Measurements from ENCODE around the gene MINDY2.

The MINDY2 gene, protein sequence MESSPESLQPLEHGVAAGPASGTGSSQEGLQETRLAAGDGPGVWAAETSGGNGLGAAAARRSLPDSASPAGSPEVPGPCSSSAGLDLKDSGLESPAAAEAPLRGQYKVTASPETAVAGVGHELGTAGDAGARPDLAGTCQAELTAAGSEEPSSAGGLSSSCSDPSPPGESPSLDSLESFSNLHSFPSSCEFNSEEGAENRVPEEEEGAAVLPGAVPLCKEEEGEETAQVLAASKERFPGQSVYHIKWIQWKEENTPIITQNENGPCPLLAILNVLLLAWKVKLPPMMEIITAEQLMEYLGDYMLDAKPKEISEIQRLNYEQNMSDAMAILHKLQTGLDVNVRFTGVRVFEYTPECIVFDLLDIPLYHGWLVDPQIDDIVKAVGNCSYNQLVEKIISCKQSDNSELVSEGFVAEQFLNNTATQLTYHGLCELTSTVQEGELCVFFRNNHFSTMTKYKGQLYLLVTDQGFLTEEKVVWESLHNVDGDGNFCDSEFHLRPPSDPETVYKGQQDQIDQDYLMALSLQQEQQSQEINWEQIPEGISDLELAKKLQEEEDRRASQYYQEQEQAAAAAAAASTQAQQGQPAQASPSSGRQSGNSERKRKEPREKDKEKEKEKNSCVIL

DNA sequence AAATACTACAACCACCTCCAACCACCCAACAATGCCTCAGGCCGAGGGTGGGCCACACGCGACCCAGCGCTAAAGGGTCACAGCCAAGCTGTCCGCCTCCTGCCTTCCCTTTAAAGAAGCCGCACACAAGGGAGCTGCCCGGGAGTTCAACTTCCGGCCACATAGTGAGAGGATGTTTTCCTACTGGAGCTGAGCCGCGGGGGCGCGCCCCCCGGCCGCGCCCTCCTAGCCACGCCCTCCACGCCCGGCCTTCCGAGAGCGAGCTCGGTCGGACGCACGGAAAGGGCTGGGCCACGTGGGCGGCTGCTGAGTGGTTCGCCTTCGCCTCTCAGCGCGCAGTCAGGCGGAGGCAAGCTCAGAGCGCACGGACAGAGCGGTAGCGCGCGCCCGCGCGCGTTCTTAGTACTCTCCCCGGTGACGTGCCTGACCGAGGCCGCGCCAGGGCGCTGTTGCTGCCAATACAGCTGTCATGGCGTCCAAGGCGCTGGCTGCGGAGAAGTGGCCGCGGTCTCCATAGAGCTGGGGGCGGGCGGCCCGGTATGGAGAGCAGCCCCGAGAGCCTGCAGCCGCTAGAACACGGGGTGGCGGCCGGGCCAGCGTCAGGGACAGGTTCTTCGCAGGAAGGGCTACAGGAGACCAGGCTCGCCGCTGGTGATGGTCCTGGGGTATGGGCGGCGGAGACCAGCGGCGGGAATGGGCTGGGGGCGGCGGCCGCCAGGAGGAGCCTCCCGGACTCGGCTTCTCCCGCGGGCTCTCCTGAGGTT lies at the start of gene MINDY2:
Gene MINDY2, plus strand, starts transcription at position 446 of the 764 bp plus-strand sequence. Its CDS starts 94 bp downstream, at position 540.
- peak; percentile 99 for DNase-seq (ENCODE audit: low read depth)

DNA sequence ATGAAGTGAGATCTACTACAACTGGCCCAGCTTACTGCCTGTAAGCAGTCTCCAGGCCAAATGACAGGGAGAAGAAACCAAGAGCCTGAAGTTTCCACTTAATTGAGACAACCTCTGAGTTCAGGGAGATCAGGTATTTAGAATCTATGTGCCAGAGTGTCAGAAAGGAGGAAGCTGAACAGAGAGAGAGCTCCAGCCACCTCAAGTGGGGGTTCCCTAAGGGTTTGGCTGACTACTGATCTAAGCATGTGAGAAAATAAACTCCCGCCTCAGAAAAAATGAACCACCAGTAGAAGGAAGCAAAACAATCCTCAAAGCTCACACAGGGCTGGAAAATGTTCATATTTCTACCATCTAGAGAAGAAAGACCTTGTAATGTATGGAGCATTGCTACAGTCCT lies 46.6 kb upstream of the MINDY2 start:
- DNase-seq (ENCODE audit: low read depth), result peak; percentile 45

DNA sequence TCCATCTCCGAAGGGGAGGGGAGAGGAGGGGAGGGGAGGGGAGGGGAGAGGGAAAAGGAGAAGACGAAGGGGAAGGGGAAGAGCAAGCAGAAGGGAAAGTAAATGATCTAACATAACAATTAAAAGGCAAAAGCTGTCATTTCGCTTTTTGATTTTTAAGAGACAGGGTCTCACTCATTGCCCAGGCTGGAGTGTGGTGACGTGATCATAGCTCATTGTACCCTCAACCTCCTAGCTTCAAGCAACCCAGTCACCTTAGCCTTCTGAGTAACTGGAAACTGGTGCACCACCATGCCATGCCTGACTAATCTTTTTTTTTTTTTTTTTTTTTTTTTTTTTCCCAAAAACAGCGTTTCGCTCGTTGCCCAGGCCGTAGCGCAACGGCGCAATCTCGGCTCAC lies 44.2 kb upstream of the MINDY2 start:
- no peak for DNase-seq (ENCODE audit: low read depth)

GRCh38 chr15:58731756-58732535 lies 39.2 kb upstream of the MINDY2 start:
- DNase-seq (ENCODE audit: low read depth), result peak; percentile 89

DNA sequence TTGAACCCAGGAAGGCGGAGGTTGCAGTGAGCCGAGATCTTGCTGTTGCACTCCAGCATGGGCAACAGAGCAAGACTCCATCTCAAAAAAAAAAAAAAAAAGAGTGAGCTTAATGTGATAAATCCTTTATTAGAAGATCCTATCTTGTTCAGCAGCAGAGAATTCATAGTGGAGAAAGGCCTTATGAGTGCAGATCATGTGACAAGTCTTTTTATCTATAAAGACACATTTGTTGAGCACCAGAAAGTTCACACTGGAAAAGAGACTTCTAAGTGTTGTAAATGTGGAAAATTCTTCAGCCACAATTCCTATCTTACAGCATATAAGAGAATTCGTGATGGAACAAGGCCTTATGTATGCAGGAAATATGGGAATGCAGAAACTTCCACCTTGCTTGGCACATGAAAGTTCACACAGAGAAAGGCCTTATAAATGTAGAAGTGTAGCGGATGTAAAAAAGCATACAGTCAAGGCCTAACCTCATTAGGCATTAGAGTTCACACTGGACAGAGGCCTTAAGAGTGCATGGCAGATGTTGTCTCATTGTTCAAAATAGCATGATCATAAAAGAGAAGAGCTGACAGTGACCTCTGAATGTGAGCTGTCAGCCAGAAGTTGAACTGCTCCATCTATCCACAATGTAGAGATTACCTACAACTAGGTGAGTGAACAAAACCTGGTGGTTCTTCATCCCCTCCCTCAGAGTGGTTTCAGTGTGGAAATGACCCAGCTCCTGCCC lies 38.3 kb upstream of the MINDY2 start:
- no peak for DNase-seq (ENCODE audit: low read depth)

DNA sequence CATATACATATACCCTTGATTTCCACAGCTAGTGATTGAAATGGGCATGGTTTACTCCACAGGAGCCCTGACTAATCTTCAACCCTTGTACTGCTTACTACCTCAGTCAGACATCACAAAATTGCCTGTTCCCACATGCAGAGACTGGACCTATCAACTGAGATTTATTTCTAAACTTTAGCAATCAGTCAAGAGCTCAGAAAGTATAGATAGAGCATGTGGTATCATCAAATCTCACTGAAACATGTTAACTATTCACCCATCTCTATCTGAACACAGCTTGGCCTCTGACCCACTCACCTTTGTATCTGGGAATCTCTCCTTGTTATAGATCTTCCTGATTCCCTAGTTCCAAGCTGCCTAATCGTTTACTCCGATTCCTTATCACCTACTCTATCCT lies 36.2 kb upstream of the MINDY2 start:
- DNase-seq (ENCODE audit: low read depth), result peak; percentile 50

- no peak for DNase-seq (ENCODE audit: low read depth)
These were observed 35.0 kb upstream of the MINDY2 start for GRCh38 chr15:58736018-58736643.

- no peak for DNase-seq (ENCODE audit: low read depth)
These were observed 33.8 kb upstream of the MINDY2 start for GRCh38 chr15:58737298-58737697.

GRCh38 chr15:58738046-58738707 lies 32.9 kb upstream of the MINDY2 start:
- DNase-seq (ENCODE audit: low read depth), result peak; percentile 79

GRCh38 chr15:58740436-58740835 lies 30.7 kb upstream of the MINDY2 start:
- DNase-seq (ENCODE audit: low read depth), result no peak

DNA sequence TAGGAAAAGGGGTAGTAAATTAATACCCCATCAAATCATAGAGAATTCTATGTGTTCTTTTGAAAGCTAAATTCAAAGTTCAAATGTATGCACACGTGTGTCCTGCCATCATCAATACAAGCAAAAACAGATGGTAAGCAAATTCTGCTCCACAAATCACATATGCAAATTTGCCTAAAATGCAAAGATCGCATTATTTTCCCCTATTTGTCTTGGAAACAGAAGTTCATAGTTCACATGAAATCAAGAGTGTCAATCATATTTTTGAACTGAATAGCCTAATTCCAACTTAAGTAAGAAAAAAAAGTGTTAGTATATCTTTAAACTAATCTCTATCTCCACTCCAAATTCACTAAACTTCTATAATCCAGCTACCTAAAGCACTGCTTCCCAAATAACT lies 30.1 kb upstream of the MINDY2 start:
- DNase-seq (ENCODE audit: low read depth), result no peak

DNA sequence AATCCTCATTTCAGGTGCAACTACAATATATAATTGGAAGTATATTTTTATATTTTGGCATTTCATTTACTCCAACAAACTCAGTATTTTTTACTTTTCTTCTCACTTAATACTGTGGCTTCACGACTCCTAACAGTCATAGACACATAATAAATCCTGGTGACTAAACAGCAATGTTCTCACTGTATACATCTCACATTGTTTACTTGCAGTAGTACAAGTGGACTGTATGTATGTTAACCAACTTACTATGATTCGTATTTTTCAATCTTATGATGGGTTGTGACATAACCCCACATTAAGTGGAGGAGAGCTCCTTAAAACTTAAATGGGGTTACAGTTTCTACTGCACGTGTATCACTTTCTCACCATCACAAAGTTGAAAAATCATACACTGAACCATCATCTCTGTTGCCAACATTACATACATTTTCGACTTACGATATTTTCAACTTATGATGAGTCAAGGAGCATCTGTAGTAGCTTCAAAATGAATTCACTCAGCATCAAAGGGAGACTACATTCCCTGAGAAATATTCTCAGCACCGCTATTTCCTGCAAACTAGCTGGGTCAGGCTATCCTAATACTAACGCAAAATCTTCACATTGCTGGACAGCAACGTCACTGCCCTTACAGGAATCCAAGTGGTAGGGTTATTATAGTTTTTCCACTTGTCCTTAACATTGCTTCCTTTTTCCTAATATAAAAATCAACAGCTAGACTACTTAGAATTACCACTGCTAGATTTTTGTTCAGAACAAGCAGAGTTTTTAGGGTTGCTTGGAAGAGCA lies 28.9 kb upstream of the MINDY2 start:
- peak; percentile 88 for DNase-seq (ENCODE audit: low read depth)

DNA sequence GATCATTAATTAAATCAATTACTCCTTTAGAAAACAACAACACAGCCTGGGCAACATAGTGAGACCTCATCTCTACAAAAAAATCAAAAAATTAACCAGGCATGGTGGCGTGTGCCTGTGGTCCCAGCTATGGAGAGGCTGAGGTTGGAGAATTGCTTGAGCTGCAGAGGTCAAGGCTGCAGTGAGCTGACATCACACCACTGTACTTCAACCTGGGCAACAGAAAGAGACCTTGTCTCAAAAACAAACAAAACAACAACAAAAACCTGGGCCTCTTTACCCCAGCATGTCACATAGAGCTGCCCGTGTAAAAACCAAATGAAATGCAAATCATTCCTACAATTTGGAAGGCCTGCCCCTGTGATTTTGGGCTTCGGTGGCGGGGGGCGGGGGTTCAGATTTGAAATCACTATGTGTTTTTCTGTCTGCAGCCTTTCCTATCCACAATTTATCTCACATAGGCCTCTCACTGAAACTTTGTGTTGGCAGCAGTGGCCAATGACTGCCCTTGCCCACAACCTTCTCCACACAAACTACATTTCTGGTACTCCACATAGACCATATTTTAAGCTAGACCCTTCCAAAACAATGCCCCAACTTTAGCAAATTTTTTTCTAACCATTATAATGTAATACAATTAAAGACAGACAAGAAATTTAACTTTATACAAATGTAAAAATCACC lies 28.1 kb upstream of the MINDY2 start:
- no peak for DNase-seq (ENCODE audit: low read depth)

DNA sequence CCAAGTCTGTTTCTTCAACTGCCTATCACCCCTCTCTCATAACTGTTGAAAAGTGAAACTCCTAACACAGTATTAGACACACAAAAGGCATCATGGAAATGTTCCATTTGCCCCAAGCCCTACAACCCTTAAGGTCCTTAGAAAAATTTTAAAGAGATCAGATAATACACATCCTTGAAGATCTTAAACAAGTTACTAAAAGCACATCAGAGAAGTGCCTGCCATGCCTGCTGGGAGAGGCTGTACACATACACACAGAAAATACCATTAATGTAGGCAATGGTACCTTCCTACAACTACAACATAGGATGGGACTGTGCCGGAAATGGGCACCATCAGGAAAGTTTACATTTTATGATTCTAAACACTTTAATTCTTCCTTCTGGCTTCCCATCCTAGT lies 24.9 kb upstream of the MINDY2 start:
- no peak for DNase-seq (ENCODE audit: low read depth)

- no peak for DNase-seq (ENCODE audit: low read depth)
These were observed 22.9 kb upstream of the MINDY2 start for GRCh38 chr15:58748040-58748851.

GRCh38 chr15:58748852-58749531 lies 22.1 kb upstream of the MINDY2 start:
- DNase-seq (ENCODE audit: low read depth), result peak; percentile 35
